Upper lobe of right lung (tissue), 1 donor: ENCODE measurements around the gene PANK1. TPM values are rescaled to one million over a fixed set of nuclear protein-coding genes. Genes with fewer than 3 reads are reported as not detected.
"Not testable (repeated sequence)": the region's sequence is repeated elsewhere in the genome, so short reads cannot be mapped to it uniquely, and the experiment has no call there.

Source experiments
- ATAC-seq: fragments of 200-7000 bp; cut with Tn5 transposase; one replicate; pipeline ENCODE4 v1.9.1; 2020; ENCODE audit warnings: mild to moderate bottlenecking, moderate library complexity
- DNase-seq: peaks from one replicate; pipeline ENCODE4 v3.0.0-alpha.2; 2020
- H3K27ac ChIP-seq: fragments of 200-600 bp; one replicate; pipeline ENCODE4 v1.8.0; 2022
- H3K27me3 ChIP-seq: fragments of 200-600 bp; one replicate; pipeline ENCODE4 v1.8.0; 2022; ENCODE audit warnings: mild to moderate bottlenecking
- H3K36me3 ChIP-seq: fragments of 200-600 bp; one replicate; pipeline ENCODE4 v1.8.0; 2022
- H3K4me1 ChIP-seq: fragments of 200-600 bp; one replicate; pipeline ENCODE4 v1.8.0; 2022
- H3K4me3 ChIP-seq: fragments of 200-600 bp; one replicate; pipeline ENCODE4 v1.8.0; 2022; ENCODE audit warnings: mild to moderate bottlenecking
- H3K9me3 ChIP-seq: fragments of 200-600 bp; one replicate; pipeline ENCODE4 v1.8.0; 2022
- intact Hi-C: fragments of 100-400 bp; cut with DNase I; formaldehyde crosslinking; loops from one replicate; pipeline ENCODE4 v1.11.0; 2022
- total RNA-seq: library from RNA; stranded (reverse); fragmentation: NEBNext Ultra II Directional; extraction: Animal tissue kit (Norgen Biotek cat#: 25700); gene quantifications from one replicate; pipeline ENCODE4 v1.2.1, GENCODE V29; 2021
- TF ChIP-seq, protein P1 (sequence below): fragments of 200-600 bp; IDR thresholded peaks from one replicate; pipeline ENCODE4 v1.8.0; 2022; ENCODE audit warnings: antibody characterized with exemption
- donor health status: DM: no; HTN: yes; CAD: no; lungs with severe emphysema.

PANK1 gene
- total RNA-seq, 1 donor from 2014 or later = 8.0 TPM

DNA sequence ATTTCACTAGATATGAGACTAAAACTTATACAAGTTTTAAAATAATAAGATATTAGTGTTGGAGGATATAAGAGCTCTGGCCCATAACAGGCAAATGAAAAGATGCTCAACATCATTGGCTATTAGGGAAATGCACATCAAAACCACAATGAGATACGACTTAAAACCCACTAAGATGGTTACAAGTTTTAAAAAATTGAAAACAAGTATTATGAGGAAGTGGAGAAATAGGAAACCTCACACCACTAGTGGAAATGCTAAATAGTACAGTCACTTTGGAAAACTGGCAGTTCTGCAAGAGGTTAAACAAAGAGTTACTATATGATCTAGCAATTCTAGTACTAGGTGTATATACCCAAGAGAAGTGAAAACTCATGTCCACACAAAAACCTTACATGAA, 17.2 kb downstream of the PANK1 start:
- intact Hi-C loops = no loop called here
- TF ChIP-seq, protein P1, sequence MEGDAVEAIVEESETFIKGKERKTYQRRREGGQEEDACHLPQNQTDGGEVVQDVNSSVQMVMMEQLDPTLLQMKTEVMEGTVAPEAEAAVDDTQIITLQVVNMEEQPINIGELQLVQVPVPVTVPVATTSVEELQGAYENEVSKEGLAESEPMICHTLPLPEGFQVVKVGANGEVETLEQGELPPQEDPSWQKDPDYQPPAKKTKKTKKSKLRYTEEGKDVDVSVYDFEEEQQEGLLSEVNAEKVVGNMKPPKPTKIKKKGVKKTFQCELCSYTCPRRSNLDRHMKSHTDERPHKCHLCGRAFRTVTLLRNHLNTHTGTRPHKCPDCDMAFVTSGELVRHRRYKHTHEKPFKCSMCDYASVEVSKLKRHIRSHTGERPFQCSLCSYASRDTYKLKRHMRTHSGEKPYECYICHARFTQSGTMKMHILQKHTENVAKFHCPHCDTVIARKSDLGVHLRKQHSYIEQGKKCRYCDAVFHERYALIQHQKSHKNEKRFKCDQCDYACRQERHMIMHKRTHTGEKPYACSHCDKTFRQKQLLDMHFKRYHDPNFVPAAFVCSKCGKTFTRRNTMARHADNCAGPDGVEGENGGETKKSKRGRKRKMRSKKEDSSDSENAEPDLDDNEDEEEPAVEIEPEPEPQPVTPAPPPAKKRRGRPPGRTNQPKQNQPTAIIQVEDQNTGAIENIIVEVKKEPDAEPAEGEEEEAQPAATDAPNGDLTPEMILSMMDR = no peak

DNA sequence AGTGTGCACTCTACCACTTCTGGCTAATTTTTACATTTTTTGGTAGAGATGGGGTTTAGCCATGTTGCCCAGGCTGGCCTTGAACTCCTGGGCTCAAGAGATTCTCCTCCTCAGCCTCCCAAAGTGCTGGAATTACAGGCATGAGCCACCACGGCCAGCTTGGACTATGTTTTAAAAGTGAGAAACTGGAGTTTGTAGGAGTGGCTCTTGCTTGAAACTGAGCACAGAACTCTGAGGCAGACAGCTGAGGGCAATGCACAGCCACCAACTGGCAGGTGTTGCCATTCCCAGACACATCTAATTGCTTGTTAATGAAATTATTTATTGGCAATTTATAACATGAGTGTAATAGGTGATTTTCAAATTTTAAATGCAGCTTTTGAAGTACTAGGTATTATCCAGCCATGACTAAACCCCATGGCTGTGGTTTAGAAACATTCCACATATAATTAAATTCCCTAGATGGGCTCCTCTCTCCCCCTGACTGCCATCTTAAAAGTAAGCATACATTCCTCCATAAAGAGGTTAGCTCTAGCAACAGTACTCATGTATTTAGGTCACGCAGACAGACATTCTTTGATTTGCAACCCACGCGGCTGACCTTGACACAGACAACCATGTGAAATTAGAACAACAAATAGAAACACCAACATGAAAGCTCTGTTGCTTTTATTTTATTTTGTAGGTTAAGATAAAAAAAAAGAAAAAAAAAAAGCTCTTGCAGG, 19.8 kb downstream of the PANK1 start:
- no peak overlapping the region for H3K27ac ChIP-seq
- peaks cover 5% of the 10 kb centered on the region for H3K4me1 ChIP-seq
- H3K9me3 ChIP-seq = no peaks in the 10 kb centered on the region
- intact Hi-C loops = no loop called here
- H3K4me3 ChIP-seq = no peak overlapping the region
- no peak for ATAC-seq
- H3K27me3 ChIP-seq = no peaks in the 10 kb centered on the region
- no peaks in the 10 kb centered on the region for H3K36me3 ChIP-seq
- no peak for DNase-seq
- TF ChIP-seq, protein P1 = no peak

More for the DNA sequence above, 17.2 kb downstream of the PANK1 start:
- Histone ChIP-seq H3K4me3 (no peak overlapping the region), H3K36me3 (no peaks in the 10 kb centered on the region), H3K4me1 (peaks cover 5% of the 10 kb centered on the region), H3K9me3 (no peaks in the 10 kb centered on the region), H3K27me3 (no peaks in the 10 kb centered on the region), H3K27ac (no peak overlapping the region)
- no peak for ATAC-seq
- DNase-seq = no peak

DNA sequence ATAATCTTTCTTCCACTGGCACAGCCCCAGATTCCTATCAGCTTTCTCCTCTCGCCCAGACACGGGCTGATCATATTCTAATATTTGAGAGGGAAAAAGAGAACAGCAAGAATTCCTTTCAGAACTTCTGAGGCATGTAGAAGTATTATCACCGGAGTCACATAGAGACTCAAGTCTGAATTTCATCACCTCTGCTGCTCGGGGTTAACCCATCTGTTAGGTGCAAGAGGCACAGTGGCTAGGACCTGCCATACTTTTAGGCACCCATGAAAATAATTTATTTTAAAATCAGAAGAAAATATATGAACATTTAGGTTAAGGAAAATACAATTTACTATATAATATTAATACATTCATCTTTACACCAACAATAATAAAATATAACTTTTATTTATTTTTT, 21.0 kb downstream of the PANK1 start:
- ATAC-seq = no peak
- H3K4me1 ChIP-seq = no peaks in the 10 kb centered on the region
- H3K27ac ChIP-seq = no peak overlapping the region
- intact Hi-C loops = no loop called here
- H3K36me3 ChIP-seq = no peaks in the 10 kb centered on the region
- TF ChIP-seq, protein P1 = no peak
- no peaks in the 10 kb centered on the region for H3K9me3 ChIP-seq
- H3K4me3 ChIP-seq = no peak overlapping the region
- DNase-seq = no peak
- no peaks in the 10 kb centered on the region for H3K27me3 ChIP-seq

DNA sequence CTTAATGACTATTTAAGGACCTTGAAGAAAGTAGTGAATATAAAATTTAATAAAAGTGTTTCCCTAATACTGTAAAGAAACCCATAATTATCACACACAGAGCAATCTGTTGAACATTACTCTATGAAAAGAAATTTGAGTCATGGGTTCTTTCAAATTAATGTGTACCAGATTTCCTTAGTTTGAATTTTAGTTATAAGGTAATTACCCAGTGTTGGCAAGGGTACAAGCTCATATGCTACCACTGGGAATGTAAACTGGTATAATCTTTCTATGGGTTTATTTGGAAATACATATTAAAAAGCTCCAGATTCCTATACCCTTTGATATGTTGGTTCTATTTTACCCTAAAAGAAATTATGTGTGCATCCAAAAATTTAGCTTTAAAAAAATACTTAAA, 22.9 kb downstream of the PANK1 start:
- H3K9me3 ChIP-seq = no peaks in the 10 kb centered on the region
- ATAC-seq (no peak), DNase-seq (no peak)
- intact Hi-C loops = no loop called here
- H3K36me3 ChIP-seq = no peaks in the 10 kb centered on the region
- H3K27ac ChIP-seq = no peak overlapping the region
- TF ChIP-seq, protein P1 = no peak
- no peaks in the 10 kb centered on the region for H3K27me3 ChIP-seq
- no peak overlapping the region for H3K4me3 ChIP-seq
- H3K4me1 ChIP-seq = no peaks in the 10 kb centered on the region

DNA sequence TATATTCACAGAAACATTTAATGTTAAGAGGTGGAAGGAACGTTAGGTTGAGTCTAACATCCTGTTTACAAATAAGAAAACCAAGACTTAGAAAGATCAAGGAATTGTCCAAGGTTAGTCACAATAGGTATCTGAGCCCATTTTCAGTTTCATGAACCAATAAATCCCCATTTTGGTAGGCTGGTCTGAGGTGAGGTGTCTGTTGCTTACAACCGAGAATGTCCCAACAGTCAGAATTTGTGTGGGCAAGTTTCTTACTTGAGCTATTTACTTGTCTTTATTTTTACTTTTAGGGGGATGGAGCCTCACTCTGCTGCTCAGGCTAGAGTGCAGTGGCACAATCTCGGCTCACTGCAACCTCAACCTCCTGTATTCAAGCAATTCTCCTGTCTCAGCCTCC, 23.6 kb downstream of the PANK1 start:
- Histone ChIP-seq H3K4me1 (no peaks in the 10 kb centered on the region), H3K27ac (no peak overlapping the region), H3K9me3 (no peaks in the 10 kb centered on the region), H3K4me3 (no peak overlapping the region), H3K27me3 (no peaks in the 10 kb centered on the region), H3K36me3 (no peaks in the 10 kb centered on the region)
- intact Hi-C loops = no loop called here
- no peak for DNase-seq
- ATAC-seq = no peak
- TF ChIP-seq, protein P1 = no peak

DNA sequence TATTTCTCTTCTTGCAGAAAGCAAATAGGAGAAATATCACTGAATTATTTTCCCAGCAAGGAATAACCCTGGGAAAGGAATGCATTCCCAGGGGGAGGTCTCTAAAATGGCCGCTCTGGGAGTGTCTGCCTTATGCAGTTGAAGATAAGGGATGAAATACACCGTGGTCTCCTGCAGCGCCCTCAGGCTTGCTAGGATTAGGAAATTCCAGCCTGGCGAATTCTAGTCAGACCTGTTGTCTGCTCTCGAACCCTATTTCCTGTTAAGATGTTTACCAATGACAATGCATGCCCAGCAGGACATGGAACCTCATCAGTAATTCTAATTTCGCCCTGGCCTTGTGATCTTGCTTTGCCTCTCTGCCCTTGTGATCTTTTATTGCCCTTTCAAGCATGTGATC, 24.7 kb downstream of the PANK1 start:
- H3K36me3 ChIP-seq, H3K9me3 ChIP-seq, DNase-seq, H3K4me1 ChIP-seq, H3K27ac ChIP-seq, intact Hi-C loops, H3K27me3 ChIP-seq, H3K4me3 ChIP-seq, ATAC-seq: not testable (repeated sequence)
